CD4-positive, alpha-beta T cell treated with Interferon alpha-2 for 1 hour (primary cell): ENCODE data around the gene ARHGAP10.

Experiments used
- DNase-seq, 2 donors: peaks; one replicate each; pipeline ENCODE4 v3.0.0-alpha.2; 2020 to 2022

The ARHGAP10 gene

GRCh38 chr4:147828331-147828905 is 96.5 kb downstream of the ARHGAP10 start:
- DNase-seq = no peak

- DNase-seq = no peak
Measured at GRCh38 chr4:147829401-147830101, 97.7 kb downstream of the ARHGAP10 start.

GRCh38 chr4:147830102-147830463 is 98.2 kb downstream of the ARHGAP10 start:
- DNase-seq = no peak

- no peak for DNase-seq
Measured at GRCh38 chr4:147830987-147831386, 99.1 kb downstream of the ARHGAP10 start.

- peak in 1 of 2 donors; percentile 66 for DNase-seq
Measured at GRCh38 chr4:147831551-147832171, 99.8 kb downstream of the ARHGAP10 start.

- DNase-seq = no peak
Measured at GRCh38 chr4:147833254-147833653, 101.4 kb downstream of the ARHGAP10 start.

- no peak for DNase-seq
Measured at GRCh38 chr4:147833741-147834140, 101.9 kb downstream of the ARHGAP10 start.

- no peak for DNase-seq
Measured at GRCh38 chr4:147834480-147834879, 102.6 kb downstream of the ARHGAP10 start.

- no peak for DNase-seq
Measured at GRCh38 chr4:147836807-147837206, 104.9 kb downstream of the ARHGAP10 start.

GRCh38 chr4:147837435-147837834 is 105.5 kb downstream of the ARHGAP10 start:
- DNase-seq = no peak

GRCh38 chr4:147837854-147838253 is 106.0 kb downstream of the ARHGAP10 start:
- no peak for DNase-seq

- no peak for DNase-seq
Measured at GRCh38 chr4:147839200-147839599, 107.3 kb downstream of the ARHGAP10 start.

GRCh38 chr4:147839663-147840062 is 107.8 kb downstream of the ARHGAP10 start:
- DNase-seq = no peak

- no peak for DNase-seq
Measured at GRCh38 chr4:147840838-147841738, 109.2 kb downstream of the ARHGAP10 start.

GRCh38 chr4:147842573-147842972 is 110.7 kb downstream of the ARHGAP10 start:
- DNase-seq = no peak

GRCh38 chr4:147843162-147843561 is 111.3 kb downstream of the ARHGAP10 start:
- DNase-seq = no peak

- DNase-seq = no peak
Measured at GRCh38 chr4:147844781-147845180, 112.9 kb downstream of the ARHGAP10 start.

- peak in 1 of 2 donors; percentile 33 for DNase-seq
Measured at GRCh38 chr4:147846318-147847155, 114.6 kb downstream of the ARHGAP10 start.

GRCh38 chr4:147847751-147848590 is 116.1 kb downstream of the ARHGAP10 start:
- no peak for DNase-seq

GRCh38 chr4:147848634-147849033 is 116.7 kb downstream of the ARHGAP10 start:
- DNase-seq = no peak

- DNase-seq = no peak
Measured at GRCh38 chr4:147851135-147851534, 119.2 kb downstream of the ARHGAP10 start.
